ENCODE results near the gene AAR2. TPM values are rescaled to one million over a fixed set of nuclear protein-coding genes. Genes with fewer than 3 reads are reported as not detected.

The AAR2 gene
- total RNA-seq, 1 experiment from 2014 or later = 26.1 TPM

GRCh38 chr20:36231331-36231730 lies 4.9 kb upstream of the AAR2 start:
- Histone ChIP-seq H3K27me3 (ENCODE audit: control insufficient read depth, insufficient read depth, low read length) (no peaks in the 10 kb centered on the region), H3K4me1 (ENCODE audit: control insufficient read depth, insufficient read depth, low read length) (peaks cover 5% of the 10 kb centered on the region; the same call in 1 of the 2 replicates), H3K27ac (ENCODE audit: low read length) (no peak overlapping the region), H3K9me3 (ENCODE audit: control insufficient read depth, insufficient read depth, low read depth, low read length) (no peaks in the 10 kb centered on the region), H3K36me3 (ENCODE audit: control insufficient read depth, insufficient read depth, low read length) (no peaks in the 10 kb centered on the region), H3K4me3 (ENCODE audit: low read depth in 2 of 2, low read length in 2 of 2) (no peak overlapping the region)
- BruUV-seq (replicated peaks) = no TSS peak
- CTCF ChIA-PET = no interaction called here
- intact Hi-C loops (cut with micrococcal nuclease; ENCODE audit: unreplicated experiment) (no loop called here), in situ Hi-C loops (cut with HindIII; ENCODE audit: low pct_unique_long_range_greater_than_20kb, low sequenced_read_pairs) (no loop called here)
- TF ChIP-seq SIN3A (IDR thresholded peaks at IDR 0.05; ENCODE audit: borderline replicate concordance, insufficient read depth, low read depth, low read length) (no peak), REST (IDR thresholded peaks at IDR 0.05; ENCODE audit: insufficient read depth in 1 of 2, low read depth in 2 of 2, low read length in 1 of 2) (no peak), TCF7L2 (IDR thresholded peaks at IDR 0.05; ENCODE audit: low read depth, low read length) (no peak), CTCF (IDR thresholded peaks at IDR 0.05) (no peak), POLR2AphosphoS5 (IDR thresholded peaks at IDR 0.05; ENCODE audit: low read depth, low read length) (no peak)
- POLR2A ChIA-PET = no interaction called here
- DNase-seq (ENCODE audit: low read depth, low spot score) (no peak), ATAC-seq (no peak)

- ATAC-seq = no peak
- in situ Hi-C loops (cut with HindIII; ENCODE audit: low pct_unique_long_range_greater_than_20kb, low sequenced_read_pairs) (no loop called here), intact Hi-C loops (cut with micrococcal nuclease; ENCODE audit: unreplicated experiment) (no loop called here)
- DNase-seq (ENCODE audit: low read depth, low spot score) = no peak
- Histone ChIP-seq H3K9me3 (ENCODE audit: control insufficient read depth, insufficient read depth, low read depth, low read length) (no peaks in the 10 kb centered on the region), H3K4me3 (ENCODE audit: low read depth in 2 of 2, low read length in 2 of 2) (no peak overlapping the region), H3K36me3 (ENCODE audit: control insufficient read depth, insufficient read depth, low read length) (no peaks in the 10 kb centered on the region; the same call in 1 of the 2 replicates), H3K27ac (ENCODE audit: low read length) (no peak overlapping the region), H3K4me1 (ENCODE audit: control insufficient read depth, insufficient read depth, low read length) (peaks cover 16% of the 10 kb centered on the region; the same call in 1 of the 2 replicates), H3K27me3 (ENCODE audit: control insufficient read depth, insufficient read depth, low read length) (no peaks in the 10 kb centered on the region)
- ChIA-PET CTCF (no interaction called here), POLR2A (no interaction called here)
- no peak for TF ChIP-seq SIN3A (IDR thresholded peaks at IDR 0.05; ENCODE audit: borderline replicate concordance, insufficient read depth, low read depth, low read length)
- BruUV-seq (replicated peaks) = no TSS peak
These were observed 1.4 kb upstream of the AAR2 start for GRCh38 chr20:36234771-36235320.

GRCh38 chr20:36236786-36237121 lies 476 bp downstream of the AAR2 start:
- in situ Hi-C loops (cut with HindIII; ENCODE audit: low pct_unique_long_range_greater_than_20kb, low sequenced_read_pairs) = no loop called here
- BruUV-seq (replicated peaks) = no TSS peak
- DNase-seq (ENCODE audit: low read depth, low spot score) = no peak

More at GRCh38 chr20:36236786-36237121, 476 bp downstream of the AAR2 start:
- Histone ChIP-seq H3K27me3 (ENCODE audit: control insufficient read depth, insufficient read depth, low read length) (no peaks in the 10 kb centered on the region), H3K4me3 (ENCODE audit: low read depth in 2 of 2, low read length in 2 of 2) (peak overlapping the region; percentile 90 to 94), H3K27ac (ENCODE audit: low read length) (peak overlapping the region; percentile 96), H3K4me1 (ENCODE audit: control insufficient read depth, insufficient read depth, low read length) (peaks cover 16% of the 10 kb centered on the region; the same call in 1 of the 2 replicates), H3K36me3 (ENCODE audit: control insufficient read depth, insufficient read depth, low read length) (peaks cover 8% of the 10 kb centered on the region), H3K9me3 (ENCODE audit: control insufficient read depth, insufficient read depth, low read depth, low read length) (no peaks in the 10 kb centered on the region)
- POLR2A ChIA-PET = no interaction called here
- CTCF ChIA-PET = interaction anchor here (0.6 kb wide), 1 partner anchor 75 kb away, joined by 3 read pairs; no protein-coding TSS in a partner anchor
- intact Hi-C loops (cut with micrococcal nuclease; ENCODE audit: unreplicated experiment) = no loop called here
- TF ChIP-seq REST (IDR thresholded peaks at IDR 0.05; ENCODE audit: insufficient read depth in 1 of 2, low read depth in 2 of 2, low read length in 1 of 2) (no peak), SIN3A (IDR thresholded peaks at IDR 0.05; ENCODE audit: borderline replicate concordance, insufficient read depth, low read depth, low read length) (no peak), POLR2AphosphoS5 (IDR thresholded peaks at IDR 0.05; ENCODE audit: low read depth, low read length) (no peak), TCF7L2 (IDR thresholded peaks at IDR 0.05; ENCODE audit: low read depth, low read length) (no peak), CTCF (IDR thresholded peaks at IDR 0.05) (no peak)
- peak; percentile 36 for ATAC-seq

Data from Panc1 (cell line).